Measurements from ENCODE around the gene PARS2.

Gene PARS2

GRCh38 chr1:54724771-54725170, 39.6 kb downstream of the PARS2 start:
- TF ChIP-seq, protein P1, sequence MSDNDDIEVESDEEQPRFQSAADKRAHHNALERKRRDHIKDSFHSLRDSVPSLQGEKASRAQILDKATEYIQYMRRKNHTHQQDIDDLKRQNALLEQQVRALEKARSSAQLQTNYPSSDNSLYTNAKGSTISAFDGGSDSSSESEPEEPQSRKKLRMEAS (IDR thresholded peaks at IDR 0.05; ENCODE audit: low read depth, low read length), result no peak
- TF ChIP-seq POLR2A (IDR thresholded peaks at IDR 0.05; ENCODE audit: extremely low read depth, insufficient read length) (no peak), MYC (IDR thresholded peaks at IDR 0.05; ENCODE audit: low read depth, low read length) (no peak)
- TF ChIP-seq, protein P2, sequence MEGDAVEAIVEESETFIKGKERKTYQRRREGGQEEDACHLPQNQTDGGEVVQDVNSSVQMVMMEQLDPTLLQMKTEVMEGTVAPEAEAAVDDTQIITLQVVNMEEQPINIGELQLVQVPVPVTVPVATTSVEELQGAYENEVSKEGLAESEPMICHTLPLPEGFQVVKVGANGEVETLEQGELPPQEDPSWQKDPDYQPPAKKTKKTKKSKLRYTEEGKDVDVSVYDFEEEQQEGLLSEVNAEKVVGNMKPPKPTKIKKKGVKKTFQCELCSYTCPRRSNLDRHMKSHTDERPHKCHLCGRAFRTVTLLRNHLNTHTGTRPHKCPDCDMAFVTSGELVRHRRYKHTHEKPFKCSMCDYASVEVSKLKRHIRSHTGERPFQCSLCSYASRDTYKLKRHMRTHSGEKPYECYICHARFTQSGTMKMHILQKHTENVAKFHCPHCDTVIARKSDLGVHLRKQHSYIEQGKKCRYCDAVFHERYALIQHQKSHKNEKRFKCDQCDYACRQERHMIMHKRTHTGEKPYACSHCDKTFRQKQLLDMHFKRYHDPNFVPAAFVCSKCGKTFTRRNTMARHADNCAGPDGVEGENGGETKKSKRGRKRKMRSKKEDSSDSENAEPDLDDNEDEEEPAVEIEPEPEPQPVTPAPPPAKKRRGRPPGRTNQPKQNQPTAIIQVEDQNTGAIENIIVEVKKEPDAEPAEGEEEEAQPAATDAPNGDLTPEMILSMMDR (IDR thresholded peaks at IDR 0.05; ENCODE audit: low read depth, low read length), result no peak
- H3K4me3 ChIP-seq (ENCODE audit: low read depth, low read length), result no peak overlapping the region
- DNase-seq (ENCODE audit: low read depth), result no peak

- no peak for DNase-seq (ENCODE audit: low read depth)
- no peak overlapping the region for H3K4me3 ChIP-seq (ENCODE audit: low read depth, low read length)
- TF ChIP-seq, protein P2 (IDR thresholded peaks at IDR 0.05; ENCODE audit: low read depth, low read length), result no peak
- TF ChIP-seq, protein P1 (IDR thresholded peaks at IDR 0.05; ENCODE audit: low read depth, low read length), result no peak
- no peak for TF ChIP-seq POLR2A (IDR thresholded peaks at IDR 0.05; ENCODE audit: extremely low read depth, insufficient read length)
- no peak for TF ChIP-seq MYC (IDR thresholded peaks at IDR 0.05; ENCODE audit: low read depth, low read length)
Measured at GRCh38 chr1:54723985-54724384, 40.3 kb downstream of the PARS2 start.

- TF ChIP-seq MYC (IDR thresholded peaks at IDR 0.05; ENCODE audit: low read depth, low read length) (no peak), POLR2A (IDR thresholded peaks at IDR 0.05; ENCODE audit: extremely low read depth, insufficient read length) (no peak)
- TF ChIP-seq, protein P1 (IDR thresholded peaks at IDR 0.05; ENCODE audit: low read depth, low read length), result no peak
- TF ChIP-seq, protein P2 (IDR thresholded peaks at IDR 0.05; ENCODE audit: low read depth, low read length), result no peak
- DNase-seq (ENCODE audit: low read depth), result no peak
- no peak overlapping the region for H3K4me3 ChIP-seq (ENCODE audit: low read depth, low read length)
Measured at GRCh38 chr1:54721719-54722118, 42.6 kb downstream of the PARS2 start.

GRCh38 chr1:54716299-54717047, 47.9 kb downstream of the PARS2 start:
- TF ChIP-seq MYC (IDR thresholded peaks at IDR 0.05; ENCODE audit: low read depth, low read length) (no peak), POLR2A (IDR thresholded peaks at IDR 0.05; ENCODE audit: extremely low read depth, insufficient read length) (no peak)
- TF ChIP-seq, protein P2 (IDR thresholded peaks at IDR 0.05; ENCODE audit: low read depth, low read length), result no peak
- TF ChIP-seq, protein P1 (IDR thresholded peaks at IDR 0.05; ENCODE audit: low read depth, low read length), result no peak
- peak overlapping the region; percentile 96 for H3K4me3 ChIP-seq (ENCODE audit: low read depth, low read length)
- DNase-seq (ENCODE audit: low read depth), result no peak

GRCh38 chr1:54715493-54716298, 48.6 kb downstream of the PARS2 start, which contains the start of gene TTC4:
TSS of gene TTC4 (plus strand) at chr1:54715861. CDS start at chr1:54715909, 48 bp downstream.
- TF ChIP-seq, protein P2 (IDR thresholded peaks at IDR 0.05; ENCODE audit: low read depth, low read length), result no peak
- TF ChIP-seq MYC (IDR thresholded peaks at IDR 0.05; ENCODE audit: low read depth, low read length), result peak; percentile 77
- TF ChIP-seq POLR2A (IDR thresholded peaks at IDR 0.05; ENCODE audit: extremely low read depth, insufficient read length), result peak; percentile 82
- TF ChIP-seq, protein P1 (IDR thresholded peaks at IDR 0.05; ENCODE audit: low read depth, low read length), result peak; percentile 59
- peak; percentile 85 for DNase-seq (ENCODE audit: low read depth)
- H3K4me3 ChIP-seq (ENCODE audit: low read depth, low read length), result peak within 1 kb of the TSS; percentile 96
